Tibial nerve (tissue), 4 donors: ENCODE measurements around the gene ACTG2.

Source experiments
- EP300 ChIP-seq, 2 donors: sonication (generic); formaldehyde crosslinking; IDR thresholded peaks; one replicate each; pipeline ENCODE4 v1.6.1; 2017; ENCODE audit warnings: antibody characterized with exemption in 2 of 2, mild to moderate bottlenecking in 1 of 2
- POLR2A ChIP-seq, 2 donors: fragments of 450-650 bp; IDR thresholded peaks; one replicate each; pipeline ENCODE4 v1.6.1; 2017; ENCODE audit warnings: antibody characterized with exemption in 2 of 2, mild to moderate bottlenecking in 2 of 2, moderate library complexity in 2 of 2
- TF ChIP-seq, protein P1 (sequence below), 5 experiments: fragments of 200-600 bp in 3 of 5; fragments of 450-650 bp in 2 of 5; sonication (generic) in 3 of 5; IDR thresholded peaks; one replicate each; pipeline ENCODE4 v1.5.1; 2016 to 2019; ENCODE audit warnings: antibody characterized with exemption in 5 of 5, mild to moderate bottlenecking in 3 of 5, moderate library complexity in 2 of 5

- TF ChIP-seq, protein P1, sequence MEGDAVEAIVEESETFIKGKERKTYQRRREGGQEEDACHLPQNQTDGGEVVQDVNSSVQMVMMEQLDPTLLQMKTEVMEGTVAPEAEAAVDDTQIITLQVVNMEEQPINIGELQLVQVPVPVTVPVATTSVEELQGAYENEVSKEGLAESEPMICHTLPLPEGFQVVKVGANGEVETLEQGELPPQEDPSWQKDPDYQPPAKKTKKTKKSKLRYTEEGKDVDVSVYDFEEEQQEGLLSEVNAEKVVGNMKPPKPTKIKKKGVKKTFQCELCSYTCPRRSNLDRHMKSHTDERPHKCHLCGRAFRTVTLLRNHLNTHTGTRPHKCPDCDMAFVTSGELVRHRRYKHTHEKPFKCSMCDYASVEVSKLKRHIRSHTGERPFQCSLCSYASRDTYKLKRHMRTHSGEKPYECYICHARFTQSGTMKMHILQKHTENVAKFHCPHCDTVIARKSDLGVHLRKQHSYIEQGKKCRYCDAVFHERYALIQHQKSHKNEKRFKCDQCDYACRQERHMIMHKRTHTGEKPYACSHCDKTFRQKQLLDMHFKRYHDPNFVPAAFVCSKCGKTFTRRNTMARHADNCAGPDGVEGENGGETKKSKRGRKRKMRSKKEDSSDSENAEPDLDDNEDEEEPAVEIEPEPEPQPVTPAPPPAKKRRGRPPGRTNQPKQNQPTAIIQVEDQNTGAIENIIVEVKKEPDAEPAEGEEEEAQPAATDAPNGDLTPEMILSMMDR (IDR thresholded peaks at IDR 0.05): no peak
- no peak for TF ChIP-seq POLR2A (IDR thresholded peaks at IDR 0.05)
- no peak for TF ChIP-seq EP300 (IDR thresholded peaks at IDR 0.05)
These were observed 69.2 kb downstream of the ACTG2 start for GRCh38 chr2:73961823-73962615.
